Hepatocyte (in vitro differentiated cells): ENCODE measurements around the gene PAX3.

ENCODE experiments used
- EZH2 ChIP-seq: fragments of 200-600 bp; sonication (generic); IDR thresholded peaks from 2 replicates; pipeline ENCODE4 v1.6.1; 2016; ENCODE audit warnings: antibody characterized with exemption, mild to moderate bottlenecking, borderline replicate concordance
- TF ChIP-seq, protein P1 (sequence below): fragments of 200-600 bp; sonication (generic); IDR thresholded peaks from 2 replicates; pipeline ENCODE4 v1.5.1; 2016; ENCODE audit warnings: antibody characterized with exemption, mild to moderate bottlenecking; ENCODE audit not compliant: poor library complexity

DNA sequence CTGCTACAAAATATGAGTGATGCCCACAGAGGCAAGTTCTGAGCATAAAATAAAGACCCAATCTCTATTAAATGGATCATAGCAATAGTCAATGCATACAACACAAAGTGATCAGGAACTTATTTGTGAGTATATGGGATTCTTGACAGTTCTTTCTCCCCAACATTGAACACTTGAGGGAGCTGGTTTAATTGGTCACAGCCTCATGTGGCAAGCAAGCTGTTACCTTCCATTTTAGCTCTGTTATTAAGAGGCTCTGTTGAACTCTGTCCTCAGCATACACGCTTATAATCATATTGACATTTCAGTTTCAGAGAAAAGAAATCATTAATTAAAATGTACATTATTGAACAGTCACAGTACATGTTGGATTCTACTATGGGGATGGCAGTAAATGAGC lies 37.6 kb upstream of the PAX3 start:
- TF ChIP-seq, protein P1, sequence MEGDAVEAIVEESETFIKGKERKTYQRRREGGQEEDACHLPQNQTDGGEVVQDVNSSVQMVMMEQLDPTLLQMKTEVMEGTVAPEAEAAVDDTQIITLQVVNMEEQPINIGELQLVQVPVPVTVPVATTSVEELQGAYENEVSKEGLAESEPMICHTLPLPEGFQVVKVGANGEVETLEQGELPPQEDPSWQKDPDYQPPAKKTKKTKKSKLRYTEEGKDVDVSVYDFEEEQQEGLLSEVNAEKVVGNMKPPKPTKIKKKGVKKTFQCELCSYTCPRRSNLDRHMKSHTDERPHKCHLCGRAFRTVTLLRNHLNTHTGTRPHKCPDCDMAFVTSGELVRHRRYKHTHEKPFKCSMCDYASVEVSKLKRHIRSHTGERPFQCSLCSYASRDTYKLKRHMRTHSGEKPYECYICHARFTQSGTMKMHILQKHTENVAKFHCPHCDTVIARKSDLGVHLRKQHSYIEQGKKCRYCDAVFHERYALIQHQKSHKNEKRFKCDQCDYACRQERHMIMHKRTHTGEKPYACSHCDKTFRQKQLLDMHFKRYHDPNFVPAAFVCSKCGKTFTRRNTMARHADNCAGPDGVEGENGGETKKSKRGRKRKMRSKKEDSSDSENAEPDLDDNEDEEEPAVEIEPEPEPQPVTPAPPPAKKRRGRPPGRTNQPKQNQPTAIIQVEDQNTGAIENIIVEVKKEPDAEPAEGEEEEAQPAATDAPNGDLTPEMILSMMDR: no peak
- no peak for TF ChIP-seq EZH2
